GM21786 (cell line): Measurements from ENCODE around the gene RAB24.
"Not testable (repeated sequence)": the region's sequence is repeated elsewhere in the genome, so short reads cannot be mapped to it uniquely, and the experiment has no call there.

Experiments
- ATAC-seq: cut with Tn5 transposase; IDR thresholded peaks from one replicate; pipeline ENCODE4 v1.9.1; 2021; ENCODE audit not compliant: unreplicated experiment

The RAB24 gene

GRCh38 chr5:177311723-177312648 lies 8.5 kb upstream of the RAB24 start, which contains the start of gene MXD3:
TSS of gene MXD3 (minus strand) at chr5:177311898. CDS start at chr5:177311830, 68 bp downstream.
- ATAC-seq: peak; percentile 74

- no peak for ATAC-seq
Observed at GRCh38 chr5:177311392-177311722, 7.8 kb upstream of the RAB24 start.

- ATAC-seq: no peak
Observed at GRCh38 chr5:177310757-177311391, 7.4 kb upstream of the RAB24 start.

- ATAC-seq: no peak
Observed at GRCh38 chr5:177310332-177310731, 6.8 kb upstream of the RAB24 start.

- no peak for ATAC-seq
Observed at GRCh38 chr5:177309351-177310191, 6.1 kb upstream of the RAB24 start.

- ATAC-seq: no peak
Observed at GRCh38 chr5:177308740-177309139, 5.2 kb upstream of the RAB24 start.

- ATAC-seq: no peak
Observed at GRCh38 chr5:177307544-177308363, 4.2 kb upstream of the RAB24 start.

- ATAC-seq: no peak
Observed at GRCh38 chr5:177306674-177307543, 3.4 kb upstream of the RAB24 start.

- not testable (repeated sequence) for ATAC-seq
Observed at GRCh38 chr5:177306103-177306640, 2.7 kb upstream of the RAB24 start.

GRCh38 chr5:177304392-177305119 lies 1.0 kb upstream of the RAB24 start:
- no peak for ATAC-seq

- no peak for ATAC-seq
Observed at GRCh38 chr5:177303925-177304391, 439 bp upstream of the RAB24 start.

GRCh38 chr5:177302354-177303110 lies 987 bp downstream of the RAB24 start:
- ATAC-seq: no peak

GRCh38 chr5:177301503-177302165 lies 1.9 kb downstream of the RAB24 start:
- no peak for ATAC-seq

- ATAC-seq: no peak
Observed at GRCh38 chr5:177300951-177301350, 2.6 kb downstream of the RAB24 start.

- peak; percentile 38 for ATAC-seq
Observed at GRCh38 chr5:177300236-177300880, 3.2 kb downstream of the RAB24 start.

- no peak for ATAC-seq
Observed at GRCh38 chr5:177299697-177300096, 3.8 kb downstream of the RAB24 start.

GRCh38 chr5:177297922-177298321 lies 5.6 kb downstream of the RAB24 start:
- ATAC-seq: no peak
